Tibial nerve (tissue), 4 donors: ENCODE measurements around the gene NAT14. TPM values are rescaled to one million over a fixed set of nuclear protein-coding genes. Genes with fewer than 3 reads are reported as not detected.

Source experiments
- DNase-seq, 2 donors: peaks; one replicate each; pipeline ENCODE4 v3.0.0-alpha.2; 2019; ENCODE audit warnings: low spot score in 2 of 2
- H3K27ac ChIP-seq, 4 donors: fragments of 200-600 bp; sonication (generic) in 3 of 4; one replicate each; pipeline ENCODE4 v1.5.1; 2017 to 2019; ENCODE audit warnings: mild to moderate bottlenecking in 1 of 4
- H3K27me3 ChIP-seq, 2 donors: fragments of 200-600 bp; sonication (generic) in 1 of 2; one replicate each; pipeline versions ENCODE4 v1.5.1 to v1.6.0; 2017 to 2019
- H3K36me3 ChIP-seq, 3 donors: fragments of 200-600 bp; sonication (generic); one replicate each; pipeline ENCODE4 v1.5.1; 2018 to 2019
- H3K4me1 ChIP-seq, 4 donors: fragments of 200-600 bp; sonication (generic) in 3 of 4; one replicate each; pipeline ENCODE4 v1.5.1; 2017 to 2019
- H3K4me3 ChIP-seq, 4 donors: fragments of 200-600 bp; sonication (generic) in 3 of 4; one replicate each; pipeline ENCODE4 v1.5.1; 2017 to 2019; ENCODE audit warnings: mild to moderate bottlenecking in 1 of 4, moderate library complexity in 1 of 4
- H3K9me3 ChIP-seq, 4 donors: fragments of 200-600 bp; sonication (generic) in 3 of 4; one replicate each; pipeline ENCODE4 v1.5.1; 2017 to 2019
- CTCF ChIP-seq, 5 experiments: fragments of 200-600 bp in 3 of 5; fragments of 450-650 bp in 2 of 5; sonication (generic) in 3 of 5; IDR thresholded peaks; one replicate each; pipeline ENCODE4 v1.5.1; 2016 to 2019; ENCODE audit warnings: antibody characterized with exemption in 5 of 5, mild to moderate bottlenecking in 3 of 5, moderate library complexity in 2 of 5
- EP300 ChIP-seq, 2 donors: sonication (generic); formaldehyde crosslinking; IDR thresholded peaks; one replicate each; pipeline ENCODE4 v1.6.1; 2017; ENCODE audit warnings: antibody characterized with exemption in 2 of 2, mild to moderate bottlenecking in 1 of 2
- POLR2A ChIP-seq, 2 donors: fragments of 450-650 bp; IDR thresholded peaks; one replicate each; pipeline ENCODE4 v1.6.1; 2017; ENCODE audit warnings: antibody characterized with exemption in 2 of 2, mild to moderate bottlenecking in 2 of 2, moderate library complexity in 2 of 2
- WGBS, 2 donors: methylation state at CpG; one replicate each; pipeline ENCODE4 v1.1.5; 2018; 5-methylcytosine and 5-hydroxymethylcytosine counted together
- total RNA-seq, 4 donors: library from RNA; depleted of rRNA; stranded (reverse); fragments of >200 nt; gene quantifications; one replicate each; pipeline ENCODE4 v1.1.0, GENCODE V29; 2016

Gene NAT14
- total RNA-seq, 4 donors from 2014 or later = 3.1 to 8.0 (median 4.3) TPM

- DNase-seq = no peak
- WGBS, 2 donors = 88 to 92% methylated on average over 38 to 47 of the region's 47 CpGs
Observed at GRCh38 chr19:55482967-55483705, 1.9 kb upstream of the NAT14 start.

DNA sequence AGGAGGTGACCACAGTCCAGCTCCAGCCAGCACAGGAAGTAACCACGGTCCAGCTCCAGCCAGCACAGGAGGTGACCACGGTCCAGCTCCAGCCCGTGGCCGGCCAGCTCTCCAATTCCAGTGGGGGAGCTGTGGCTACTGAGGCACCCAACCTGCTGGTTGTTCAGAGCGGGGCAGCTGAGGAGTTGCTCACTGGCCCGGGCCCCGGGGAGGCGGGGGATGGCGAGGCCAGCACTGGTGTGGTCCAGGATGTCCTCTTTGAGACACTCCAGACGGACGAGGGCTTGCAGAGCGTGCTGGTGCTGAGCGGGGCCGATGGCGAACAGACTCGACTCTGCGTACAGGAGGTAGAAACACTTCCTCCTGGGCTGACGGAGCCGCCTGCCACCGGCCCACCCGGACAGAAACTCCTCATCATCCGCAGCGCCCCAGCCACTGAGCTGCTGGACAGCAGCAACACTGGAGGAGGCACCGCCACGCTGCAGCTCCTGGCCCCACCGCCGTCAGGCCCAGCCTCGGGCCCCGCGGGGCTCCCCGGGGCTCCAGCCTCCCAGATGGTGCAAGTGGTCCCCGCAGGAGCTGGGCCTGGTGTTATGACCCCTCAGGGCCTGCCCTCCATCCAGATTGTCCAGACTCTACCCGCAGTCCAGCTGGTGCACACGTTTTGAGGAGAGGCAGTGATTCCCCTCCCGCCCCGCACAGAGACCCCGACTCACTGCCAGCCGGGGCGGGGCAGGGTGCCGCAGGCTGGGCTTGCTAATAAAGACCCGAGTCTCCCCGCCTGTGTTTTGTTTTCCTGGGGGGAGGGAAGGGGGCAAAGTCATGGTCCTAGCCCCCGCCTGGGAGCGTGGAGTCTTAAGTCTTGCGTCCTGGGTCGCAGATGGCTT is 1.0 kb upstream of the NAT14 start:
- H3K9me3 ChIP-seq = no peaks in the 10 kb centered on the region
- DNase-seq = no peak
- peak overlapping the region in 3 of 4 donors; percentile 87 to 97 (median 93) for H3K27ac ChIP-seq
- peaks cover 0 to 52% (median 39%) of the 10 kb centered on the region in 4 donors for H3K4me1 ChIP-seq
- TF ChIP-seq POLR2A (IDR thresholded peaks at IDR 0.05) (no peak), CTCF (IDR thresholded peaks at IDR 0.05) (no peak), EP300 (IDR thresholded peaks at IDR 0.05) (no peak)
- no peaks in the 10 kb centered on the region for H3K27me3 ChIP-seq
- WGBS, 2 donors = 71 to 77% methylated on average over 41 to 44 of the region's 46 CpGs
- peak overlapping the region in 3 of 4 donors; percentile 44 to 78 (median 61) for H3K4me3 ChIP-seq
- H3K36me3 ChIP-seq = peaks cover 0 to 31% (median 0%) of the 10 kb centered on the region in 3 donors

More at GRCh38 chr19:55482967-55483705, 1.9 kb upstream of the NAT14 start:
- no peak overlapping the region for H3K4me3 ChIP-seq
- H3K27ac ChIP-seq = no peak overlapping the region
- H3K36me3 ChIP-seq = peaks cover 0 to 31% (median 0%) of the 10 kb centered on the region in 3 donors
- H3K9me3 ChIP-seq = no peaks in the 10 kb centered on the region
- no peaks in the 10 kb centered on the region for H3K27me3 ChIP-seq
- H3K4me1 ChIP-seq = peaks cover 0 to 51% (median 37%) of the 10 kb centered on the region in 4 donors
- no peak for TF ChIP-seq POLR2A (IDR thresholded peaks at IDR 0.05)
- TF ChIP-seq EP300 (IDR thresholded peaks at IDR 0.05) = no peak
- no peak for TF ChIP-seq CTCF (IDR thresholded peaks at IDR 0.05)

DNA sequence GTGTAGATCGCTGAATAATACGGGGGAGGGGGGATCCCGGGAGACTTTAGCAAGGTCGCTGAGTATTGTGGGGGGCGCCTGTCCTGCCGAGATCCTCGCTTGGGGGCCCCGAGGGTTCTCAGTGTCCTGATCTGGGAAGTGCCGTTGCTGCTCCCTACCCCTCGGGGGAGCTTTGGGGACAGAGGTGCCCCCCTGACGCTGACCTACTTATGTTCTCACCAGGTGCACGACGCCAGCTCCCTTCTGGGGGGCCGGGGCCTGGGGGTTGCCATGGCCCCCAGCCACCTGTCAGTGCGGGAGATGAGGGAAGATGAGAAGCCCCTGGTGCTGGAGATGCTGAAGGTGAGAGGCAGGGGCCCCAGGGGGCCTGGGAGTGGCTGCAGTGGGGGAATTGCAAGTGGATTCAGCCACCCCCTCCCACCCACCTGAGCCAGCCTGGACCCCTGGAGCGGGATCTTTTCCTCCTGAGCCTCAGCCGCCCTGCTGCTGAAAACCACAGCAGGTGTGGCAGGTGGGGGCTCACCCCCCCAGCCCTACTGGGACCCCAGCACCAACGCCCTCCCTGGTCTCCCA is 537 bp downstream of the NAT14 start:
- 30 to 44% methylated on average over 11 to 15 of the region's 18 CpGs for WGBS, 2 donors
- no peak for DNase-seq
- peak overlapping the region; percentile 84 to 97 (median 90) for H3K27ac ChIP-seq

More for the DNA sequence above, 537 bp downstream of the NAT14 start:
- no peak for TF ChIP-seq POLR2A (IDR thresholded peaks at IDR 0.05)
- no peak for TF ChIP-seq CTCF (IDR thresholded peaks at IDR 0.05)
- TF ChIP-seq EP300 (IDR thresholded peaks at IDR 0.05) = no peak
- Histone ChIP-seq H3K9me3 (no peaks in the 10 kb centered on the region), H3K27me3 (no peaks in the 10 kb centered on the region), H3K4me3 (peak overlapping the region; percentile 44 to 78 (median 61)), H3K36me3 (peaks cover 0 to 31% (median 0%) of the 10 kb centered on the region in 3 donors), H3K4me1 (peaks cover 0 to 67% (median 39%) of the 10 kb centered on the region in 4 donors)
